Activated CD8-positive, alpha-beta T cell treated with anti-CD3 and anti-CD28 coated beads for 36 hours (primary cell): ENCODE results near the gene PRRC2B. TPM values are rescaled to one million over a fixed set of nuclear protein-coding genes. Genes with fewer than 3 reads are reported as not detected.
A peak's percentile ranks its signal among the peaks of the same experiment; 100 is the strongest.

ENCODE experiments used
- ATAC-seq: fragments of 200-7000 bp; cut with Tn5 transposase; one replicate; pipeline ENCODE4 v1.10.0; 2021; ENCODE audit warnings: mild to moderate bottlenecking, moderate library complexity
- CTCF ChIA-PET: fragments of 350-600 bp; sonication (Branson Sonifier 250); formaldehyde crosslinking; loops from one replicate; lab custom pipeline; 2021; ENCODE audit warnings: antibody characterized with exemption; lab: Charles Lee
- POLR2A ChIA-PET: fragments of 350-600 bp; sonication (Branson Sonifier 250); formaldehyde crosslinking; loops from one replicate; lab custom pipeline; 2021; ENCODE audit warnings: antibody characterized with exemption; lab: Charles Lee
- DNase-seq: peaks from one replicate; pipeline ENCODE4 v3.0.0-alpha.2; 2020
- H3K27ac Mint-ChIP-seq: one replicate; pipeline ENCODE4 v1.8.0; 2021; ENCODE audit warnings: mild to moderate bottlenecking, mixed read lengths
- H3K27me3 Mint-ChIP-seq: one replicate; pipeline ENCODE4 v1.8.0; 2021; ENCODE audit warnings: mixed read lengths
- H3K36me3 Mint-ChIP-seq: one replicate; pipeline ENCODE4 v1.8.0; 2021; ENCODE audit warnings: low read depth, mixed read lengths
- H3K4me1 Mint-ChIP-seq: one replicate; pipeline ENCODE4 v1.8.0; 2021; ENCODE audit warnings: low read depth, mixed read lengths
- H3K4me3 Mint-ChIP-seq: one replicate; pipeline ENCODE4 v1.8.0; 2021; ENCODE audit warnings: mild to moderate bottlenecking, moderate library complexity, mixed read lengths
- H3K9me3 Mint-ChIP-seq: one replicate; pipeline ENCODE4 v1.8.0; 2021; ENCODE audit warnings: mixed read lengths
- intact Hi-C: fragments of 100-400 bp; cut with micrococcal nuclease; formaldehyde crosslinking; loops from one replicate; pipeline ENCODE4 v1.10.0; 2022
- total RNA-seq, 2 experiments: library from RNA; stranded (reverse); gene quantifications; one replicate each; pipeline ENCODE4 v1.2.3, GENCODE V29; 2021
- TF ChIP-seq, protein P1 (sequence below): fragments of 200-600 bp; IDR thresholded peaks from one replicate; pipeline ENCODE4 v1.8.0; 2022; ENCODE audit warnings: antibody characterized with exemption, mild to moderate bottlenecking

The PRRC2B gene
- total RNA-seq, 2 experiments from 2014 or later, result 134 to 141 TPM

DNA sequence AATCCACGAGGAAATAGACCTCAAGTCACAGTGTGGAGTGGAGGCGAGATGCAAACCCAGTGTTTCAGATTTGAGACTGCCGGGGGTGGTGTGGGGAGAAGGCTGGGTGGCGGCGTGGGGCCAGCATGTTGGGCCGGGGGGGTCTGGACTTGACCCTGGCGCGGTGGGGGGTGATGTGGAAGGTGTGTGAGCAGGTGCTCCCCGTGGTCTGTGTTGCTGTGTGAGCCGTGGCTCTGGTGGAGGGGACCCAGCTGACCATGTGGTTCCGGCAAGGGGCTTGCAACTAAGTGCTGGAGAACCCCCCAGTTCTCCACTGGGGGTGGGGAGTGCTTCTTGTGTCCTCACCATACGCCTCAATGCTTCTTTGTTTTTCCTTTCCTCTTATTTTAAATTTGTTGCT is 25.8 kb downstream of the PRRC2B start:
- TF ChIP-seq, protein P1, sequence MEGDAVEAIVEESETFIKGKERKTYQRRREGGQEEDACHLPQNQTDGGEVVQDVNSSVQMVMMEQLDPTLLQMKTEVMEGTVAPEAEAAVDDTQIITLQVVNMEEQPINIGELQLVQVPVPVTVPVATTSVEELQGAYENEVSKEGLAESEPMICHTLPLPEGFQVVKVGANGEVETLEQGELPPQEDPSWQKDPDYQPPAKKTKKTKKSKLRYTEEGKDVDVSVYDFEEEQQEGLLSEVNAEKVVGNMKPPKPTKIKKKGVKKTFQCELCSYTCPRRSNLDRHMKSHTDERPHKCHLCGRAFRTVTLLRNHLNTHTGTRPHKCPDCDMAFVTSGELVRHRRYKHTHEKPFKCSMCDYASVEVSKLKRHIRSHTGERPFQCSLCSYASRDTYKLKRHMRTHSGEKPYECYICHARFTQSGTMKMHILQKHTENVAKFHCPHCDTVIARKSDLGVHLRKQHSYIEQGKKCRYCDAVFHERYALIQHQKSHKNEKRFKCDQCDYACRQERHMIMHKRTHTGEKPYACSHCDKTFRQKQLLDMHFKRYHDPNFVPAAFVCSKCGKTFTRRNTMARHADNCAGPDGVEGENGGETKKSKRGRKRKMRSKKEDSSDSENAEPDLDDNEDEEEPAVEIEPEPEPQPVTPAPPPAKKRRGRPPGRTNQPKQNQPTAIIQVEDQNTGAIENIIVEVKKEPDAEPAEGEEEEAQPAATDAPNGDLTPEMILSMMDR, result no peak
- no peak for ATAC-seq
- H3K4me3 Mint-ChIP-seq, result peak overlapping the region; percentile 28
- intact Hi-C loops, result no loop called here
- H3K4me1 Mint-ChIP-seq, result peaks cover 86% of the 10 kb centered on the region
- ChIA-PET POLR2A (interaction anchor here (1.0 to 3.7 kb wide), 3 partner anchors 11 to 28 kb away, joined by 3 to 23 read pairs (median 3); no protein-coding TSS in a partner anchor), CTCF (interaction anchor here (1.1 kb wide), 1 partner anchor 40 kb away, joined by 3 read pairs; no protein-coding TSS in a partner anchor)
- H3K27me3 Mint-ChIP-seq, result no peaks in the 10 kb centered on the region
- H3K27ac Mint-ChIP-seq, result peak overlapping the region; percentile 90
- no peak for DNase-seq
- H3K36me3 Mint-ChIP-seq, result peaks cover 26% of the 10 kb centered on the region
- H3K9me3 Mint-ChIP-seq, result no peaks in the 10 kb centered on the region

DNA sequence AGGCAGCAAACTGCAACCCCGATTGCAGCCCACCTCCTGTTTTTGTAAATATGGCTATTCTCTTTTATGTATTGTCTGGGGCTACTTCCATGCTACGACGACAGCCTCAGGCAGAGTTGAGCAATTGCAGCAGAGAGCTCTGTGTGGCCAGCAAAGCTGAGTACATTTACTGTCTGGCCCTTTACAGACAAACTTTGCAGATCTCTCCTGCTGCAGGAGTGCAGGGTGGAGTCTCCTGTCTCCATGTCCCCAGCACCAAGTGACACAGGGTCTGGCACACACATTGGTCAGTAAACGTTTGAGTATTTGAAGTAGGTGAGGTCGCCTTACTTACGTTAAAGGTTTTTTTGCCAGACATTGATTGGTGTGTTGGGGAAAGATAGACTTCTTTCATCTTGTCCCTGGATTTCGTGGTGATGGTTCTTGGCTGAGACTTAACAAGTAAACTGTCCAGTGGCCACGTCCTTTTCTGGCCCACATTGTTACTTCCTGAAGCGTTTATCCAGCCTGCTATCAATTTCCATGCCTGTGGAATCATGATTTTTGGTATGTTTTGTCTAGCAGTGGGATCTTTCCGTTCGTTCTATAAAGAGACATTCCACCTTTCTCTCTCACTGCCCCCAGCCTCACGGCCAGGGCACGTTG is 27.2 kb downstream of the PRRC2B start:
- intact Hi-C loops, result no loop called here
- Mint-ChIP-seq H3K4me1 (peaks cover 76% of the 10 kb centered on the region), H3K9me3 (no peaks in the 10 kb centered on the region), H3K4me3 (no peak overlapping the region), H3K36me3 (peaks cover 22% of the 10 kb centered on the region), H3K27me3 (no peaks in the 10 kb centered on the region), H3K27ac (peak overlapping the region; percentile 60)
- ATAC-seq, result no peak
- DNase-seq, result no peak
- CTCF ChIA-PET, result interaction anchor here (1.1 to 1.5 kb wide), 3 partner anchors 16 to 71 kb away, joined by 3 to 4 read pairs (median 3); no protein-coding TSS in a partner anchor
- POLR2A ChIA-PET, result interaction anchor here (0.8 to 1.2 kb wide), 2 partner anchors 24 to 26 kb away, joined by 3 to 4 read pairs; no protein-coding TSS in a partner anchor
- TF ChIP-seq, protein P1, result no peak

DNA sequence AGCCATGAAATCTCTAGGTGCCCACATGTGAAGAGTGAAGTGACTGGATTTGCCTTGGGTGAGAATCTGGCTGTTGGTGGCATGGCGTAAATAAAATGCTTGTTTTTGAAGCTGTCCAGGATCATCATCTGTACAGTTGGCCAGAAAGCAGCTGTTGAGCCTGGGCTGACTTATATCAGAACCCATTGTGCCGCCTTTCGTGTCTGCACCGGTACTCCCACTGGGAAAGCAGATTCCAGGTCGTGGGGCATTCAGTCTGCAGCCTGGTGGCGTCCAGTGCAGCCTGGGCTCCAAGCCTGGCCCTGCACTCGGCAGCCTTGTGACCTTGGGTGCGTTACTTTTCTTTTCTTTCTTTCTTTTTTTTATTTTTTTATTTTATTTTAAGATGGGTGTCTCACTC is 27.8 kb downstream of the PRRC2B start:
- TF ChIP-seq, protein P1, result no peak

DNA sequence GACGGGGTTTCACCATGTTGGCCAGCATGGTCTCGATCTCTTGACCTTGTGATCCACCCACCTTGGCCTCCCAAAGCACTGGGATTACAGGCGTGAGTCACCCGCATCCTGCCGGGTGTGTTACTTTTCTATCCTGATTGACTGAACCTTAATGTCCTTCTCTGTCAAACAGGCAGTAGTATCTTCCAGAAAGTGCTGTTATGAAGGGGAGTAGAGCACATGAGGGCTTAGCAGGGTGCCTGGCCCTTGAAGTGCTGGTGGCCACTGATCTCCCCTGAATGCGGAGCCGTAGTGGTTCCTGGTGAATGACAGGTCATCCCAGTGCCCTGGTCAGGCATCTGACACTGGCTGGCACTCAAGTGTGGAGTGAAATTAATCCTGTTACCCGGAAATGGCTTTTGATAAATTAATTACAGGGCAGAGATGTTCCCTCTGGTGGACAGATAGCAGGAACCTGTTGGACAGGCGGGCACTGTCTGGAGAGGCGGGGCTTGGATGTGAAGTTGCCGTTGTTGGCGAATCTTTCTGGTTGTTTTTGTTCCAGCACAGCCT is 28.4 kb downstream of the PRRC2B start:
- Mint-ChIP-seq H3K4me3 (no peak overlapping the region), H3K36me3 (peaks cover 32% of the 10 kb centered on the region), H3K4me1 (peaks cover 75% of the 10 kb centered on the region), H3K27me3 (no peaks in the 10 kb centered on the region), H3K27ac (peak overlapping the region; percentile 60), H3K9me3 (no peaks in the 10 kb centered on the region)
- no peak for ATAC-seq
- TF ChIP-seq, protein P1, result no peak
- DNase-seq, result no peak
- ChIA-PET CTCF (interaction anchor here (0.7 to 1.2 kb wide), 2 partner anchors 17 to 29 kb away, joined by 3 read pairs; no protein-coding TSS in a partner anchor), POLR2A (interaction anchor here (0.6 kb wide), 1 partner anchor 11 kb away, joined by 3 read pairs; no protein-coding TSS in a partner anchor)
- intact Hi-C loops, result no loop called here

More for the DNA sequence above, 27.8 kb downstream of the PRRC2B start:
- Mint-ChIP-seq H3K4me3 (no peak overlapping the region), H3K36me3 (peaks cover 26% of the 10 kb centered on the region), H3K9me3 (no peaks in the 10 kb centered on the region), H3K27ac (peak overlapping the region; percentile 60), H3K4me1 (peaks cover 76% of the 10 kb centered on the region), H3K27me3 (no peaks in the 10 kb centered on the region)
- intact Hi-C loops, result no loop called here
- no peak for DNase-seq
- no peak for ATAC-seq
- CTCF ChIA-PET, result interaction anchor here (0.7 to 1.2 kb wide), 2 partner anchors 17 to 29 kb away, joined by 3 read pairs; no protein-coding TSS in a partner anchor
- POLR2A ChIA-PET, result interaction anchor here (0.6 kb wide), 1 partner anchor 11 kb away, joined by 3 read pairs; no protein-coding TSS in a partner anchor
